Measurements from ENCODE around the gene ISM1. TPM values are rescaled to one million over a fixed set of nuclear protein-coding genes. Genes with fewer than 3 reads are reported as not detected.

Gene ISM1
- total and polyA plus RNA-seq, 2 experiments from 2014 or later, result 0.15 to 0.63 TPM

GRCh38 chr20:13238001-13238653, 17.1 kb downstream of the ISM1 start:
- Histone ChIP-seq H3K27me3 (ENCODE audit: insufficient read depth) (no peaks in the 10 kb centered on the region), H3K36me3 (ENCODE audit: insufficient read depth) (no peaks in the 10 kb centered on the region), H3K4me1 (ENCODE audit: insufficient read depth) (no peaks in the 10 kb centered on the region; the same call in 1 of the 2 replicates), H3K79me2 (replicated peaks; ENCODE audit: insufficient read depth) (no peaks in the 10 kb centered on the region), H3K9me2 (ENCODE audit: insufficient read depth) (peaks cover 37% of the 10 kb centered on the region), H3K4me2 (peak overlapping the region; percentile 2; the same call in 1 of the 2 replicates), H3F3A (replicated peaks; ENCODE audit: low read depth) (no peaks in the 10 kb centered on the region), H3K27ac (ENCODE audit: low read depth) (no peak overlapping the region), H4K20me1 (replicated peaks; ENCODE audit: insufficient read depth) (no peaks in the 10 kb centered on the region), H3K4me3 (no peak overlapping the region), H2AFZ (no peak overlapping the region)
- no peak for ATAC-seq
- no peaks in the 10 kb centered on the region for H3K36me3 Mint-ChIP-seq (ENCODE audit: low read depth)
- DNase-seq (ENCODE audit: low spot score), result no peak
- TF ChIP-seq EZH2phosphoT487 (IDR thresholded peaks at IDR 0.05; ENCODE audit: unreplicated experiment) (no peak), CREB1 (CRISPR knock-in tag; IDR thresholded peaks at IDR 0.05; ENCODE audit: low read depth) (no peak), JUNB (IDR thresholded peaks at IDR 0.05; ENCODE audit: unreplicated experiment) (no peak), REST (IDR thresholded peaks at IDR 0.05; ENCODE audit: unreplicated experiment) (no peak), CTCF (conservative IDR thresholded peaks at IDR 0.05; ENCODE audit: low read depth in 2 of 2) (no peak), ETS1 (IDR thresholded peaks at IDR 0.05) (no peak), EZH2 (IDR thresholded peaks at IDR 0.05; ENCODE audit: low read depth, unreplicated experiment) (no peak), STAT1 (IDR thresholded peaks at IDR 0.05; ENCODE audit: unreplicated experiment) (no peak), ZNF462 (CRISPR knock-in tag; IDR thresholded peaks at IDR 0.05) (no peak)
- H3K27me3 Mint-ChIP-seq (ENCODE audit: insufficient read depth, low read depth, poor library complexity), result peaks cover 2% of the 10 kb centered on the region
- no peaks in the 10 kb centered on the region for H3K9me3 Mint-ChIP-seq
- H3K4me3 Mint-ChIP-seq, result no peak overlapping the region
- H3K4me1 Mint-ChIP-seq, result peaks cover 6% of the 10 kb centered on the region; the same call in 2 of the 3 replicates
- no peak overlapping the region for H3K27ac Mint-ChIP-seq
